HG03196 (cell line): ENCODE measurements around the gene GFOD2.
"Not testable (repeated sequence)": the region's sequence is repeated elsewhere in the genome, so short reads cannot be mapped to it uniquely, and the experiment has no call there.

Experiments used
- ATAC-seq: cut with Tn5 transposase; IDR thresholded peaks from one replicate; pipeline ENCODE4 v1.9.1; 2021; ENCODE audit not compliant: unreplicated experiment

Gene GFOD2

GRCh38 chr16:67707210-67707609, 11.9 kb downstream of the GFOD2 start:
- no peak for ATAC-seq

GRCh38 chr16:67704110-67704509, 15.0 kb downstream of the GFOD2 start:
- ATAC-seq: no peak

- ATAC-seq: no peak
Measured at GRCh38 chr16:67703626-67704025, 15.5 kb downstream of the GFOD2 start.

DNA sequence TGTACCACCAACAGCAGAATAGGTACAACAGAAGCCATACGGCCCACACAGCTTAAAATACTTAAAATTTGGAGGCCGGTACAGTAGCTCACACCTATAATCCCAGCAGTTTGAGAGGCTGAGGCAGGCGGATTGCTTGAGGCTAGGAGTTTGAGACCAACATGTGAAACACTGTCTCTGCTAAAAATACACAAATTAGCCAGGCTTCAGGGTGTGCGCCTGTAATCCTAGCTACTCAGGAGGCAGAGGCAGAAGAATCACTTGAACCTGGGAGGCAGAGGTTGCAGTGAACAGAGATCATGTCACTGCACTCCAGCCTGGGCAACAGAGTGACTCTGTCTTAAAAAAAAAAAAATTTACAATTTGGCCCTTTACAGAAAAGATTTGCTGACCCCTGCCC, 17.0 kb downstream of the GFOD2 start:
- no peak for ATAC-seq

- ATAC-seq: no peak
Measured at GRCh38 chr16:67701420-67701819, 17.7 kb downstream of the GFOD2 start.

DNA sequence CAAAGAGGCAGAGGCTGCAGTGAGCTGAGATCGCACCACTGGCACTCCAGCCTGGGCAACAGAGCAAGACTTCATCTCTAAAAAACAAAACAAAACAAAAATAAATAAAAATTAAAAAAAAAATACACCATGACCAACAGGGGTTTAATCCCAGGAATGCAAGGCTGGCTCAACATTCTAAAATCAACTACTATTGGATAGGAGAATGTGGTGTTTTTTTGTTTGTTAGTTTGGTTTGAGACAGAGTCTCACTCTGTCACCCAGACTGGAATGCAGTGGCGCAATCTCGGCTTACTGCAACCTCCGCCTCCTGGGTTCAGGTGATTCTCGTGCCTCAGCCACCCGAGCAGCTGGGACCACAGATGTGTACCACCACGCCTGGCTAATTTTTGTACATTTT, 19.9 kb downstream of the GFOD2 start:
- no peak for ATAC-seq

GRCh38 chr16:67697422-67698185, 21.5 kb downstream of the GFOD2 start:
- no peak for ATAC-seq

GRCh38 chr16:67694611-67695010, 24.5 kb downstream of the GFOD2 start:
- no peak for ATAC-seq

- ATAC-seq: not testable (repeated sequence)
Measured at GRCh38 chr16:67693517-67694285, 25.4 kb downstream of the GFOD2 start.

- ATAC-seq: no peak
Measured at GRCh38 chr16:67685388-67686112, 33.6 kb downstream of the GFOD2 start.

DNA sequence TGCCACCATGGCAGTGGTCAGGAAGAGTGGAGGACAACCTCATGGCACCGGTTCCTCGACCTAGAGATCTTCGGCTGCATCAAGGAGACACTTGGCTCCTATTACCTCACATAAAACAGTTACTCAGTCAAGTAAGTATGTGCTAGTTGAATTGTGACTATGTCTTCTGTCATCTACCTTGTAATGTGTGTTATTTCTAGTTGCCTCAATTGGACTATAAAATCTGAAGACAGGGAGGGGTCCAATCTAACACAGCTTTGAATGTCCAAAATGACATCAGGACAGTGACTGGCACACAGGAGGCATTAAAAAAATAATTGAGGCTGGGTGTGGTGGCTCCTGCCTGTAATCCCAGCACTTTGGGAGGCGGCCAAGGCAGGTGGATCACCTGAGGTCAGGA, 35.3 kb downstream of the GFOD2 start:
- ATAC-seq: no peak

GRCh38 chr16:67679935-67680897, 38.9 kb downstream of the GFOD2 start:
- no peak for ATAC-seq

- ATAC-seq: no peak
Measured at GRCh38 chr16:67678354-67679023, 40.6 kb downstream of the GFOD2 start.

DNA sequence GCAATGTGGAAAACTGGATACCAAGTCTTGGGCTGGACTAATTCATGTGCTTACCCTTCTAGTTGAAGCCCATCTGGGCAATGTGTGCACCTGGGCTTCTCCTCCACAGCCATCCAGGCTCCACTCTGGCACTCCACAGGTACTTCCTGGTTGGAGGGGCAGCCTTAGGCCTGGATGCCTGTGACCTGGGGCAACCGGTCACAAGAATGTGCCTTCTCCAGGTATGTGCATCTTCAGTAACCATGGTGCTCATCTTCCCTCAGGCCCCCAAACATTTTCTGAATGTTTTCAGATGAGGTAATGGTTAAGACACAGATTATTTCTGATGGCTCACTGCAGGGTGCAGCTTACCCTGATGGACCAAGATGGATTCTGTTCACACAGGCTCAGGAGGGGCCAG, 41.4 kb downstream of the GFOD2 start:
- ATAC-seq: no peak

DNA sequence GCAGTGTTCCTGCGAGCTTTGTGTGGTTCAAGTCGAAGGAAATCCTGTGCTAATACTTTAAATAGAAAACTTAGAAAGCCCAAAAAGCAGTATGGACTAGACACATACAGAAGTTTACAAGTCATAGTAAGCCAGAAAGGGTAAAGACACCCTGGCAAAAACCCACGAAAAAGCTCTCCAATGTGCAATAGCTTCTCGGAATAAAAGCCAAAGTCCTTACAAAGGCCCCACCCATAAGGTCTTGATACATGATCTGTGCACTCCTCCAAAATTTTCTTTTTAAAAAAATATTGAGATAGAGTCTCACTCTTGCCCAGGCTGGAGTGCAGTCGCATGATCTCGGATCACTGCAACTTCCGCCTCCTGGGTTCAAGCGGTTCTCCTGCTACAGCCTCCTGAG, 42.2 kb downstream of the GFOD2 start:
- ATAC-seq: no peak

GRCh38 chr16:67676516-67676915, 42.6 kb downstream of the GFOD2 start:
- ATAC-seq: no peak

- ATAC-seq: no peak
Measured at GRCh38 chr16:67675999-67676398, 43.1 kb downstream of the GFOD2 start.

GRCh38 chr16:67675579-67675935, 43.6 kb downstream of the GFOD2 start:
- no peak for ATAC-seq

DNA sequence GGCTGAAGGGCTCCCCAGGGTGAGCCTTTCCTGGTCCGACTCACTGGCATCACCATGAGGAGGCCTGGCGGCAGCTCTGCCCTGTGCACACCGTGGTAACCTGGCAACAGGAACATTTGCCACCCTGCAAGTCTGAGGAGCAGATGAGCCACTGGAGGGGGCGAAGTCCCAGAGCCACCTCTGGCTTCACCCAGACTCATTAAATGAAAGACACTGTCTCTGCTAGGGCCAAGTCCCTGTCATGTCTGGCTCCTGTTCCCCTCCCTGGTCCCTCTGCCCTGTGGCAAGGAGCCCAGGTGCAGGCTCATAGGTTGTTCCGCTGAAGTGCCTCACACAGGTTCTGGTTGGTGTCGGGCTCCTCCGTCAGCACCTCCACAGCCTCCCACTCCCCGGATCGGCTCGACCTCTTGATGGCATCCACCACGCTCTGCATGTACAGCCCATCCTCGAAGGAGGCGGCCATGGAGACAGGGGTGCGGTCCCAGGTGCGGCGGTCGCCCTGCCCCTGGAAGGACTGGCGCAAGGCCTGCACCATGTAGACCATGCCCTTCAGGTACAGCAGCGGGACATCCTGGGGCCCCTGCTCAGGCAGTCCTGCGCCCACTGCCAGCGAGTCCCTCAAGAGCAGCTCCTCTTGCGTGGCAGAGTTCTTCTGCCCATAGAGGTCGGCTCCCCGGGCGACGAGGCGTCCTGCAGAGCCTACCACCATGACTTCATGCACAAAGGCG, 44.1 kb downstream of the GFOD2 start:
- ATAC-seq: no peak
